Measurements from ENCODE around the gene HOXD4. TPM values are rescaled to one million over a fixed set of nuclear protein-coding genes. Genes with fewer than 3 reads are reported as not detected.

Gene HOXD4
- total RNA-seq, 1 experiment from 2014 or later, result 0.61 TPM

DNA sequence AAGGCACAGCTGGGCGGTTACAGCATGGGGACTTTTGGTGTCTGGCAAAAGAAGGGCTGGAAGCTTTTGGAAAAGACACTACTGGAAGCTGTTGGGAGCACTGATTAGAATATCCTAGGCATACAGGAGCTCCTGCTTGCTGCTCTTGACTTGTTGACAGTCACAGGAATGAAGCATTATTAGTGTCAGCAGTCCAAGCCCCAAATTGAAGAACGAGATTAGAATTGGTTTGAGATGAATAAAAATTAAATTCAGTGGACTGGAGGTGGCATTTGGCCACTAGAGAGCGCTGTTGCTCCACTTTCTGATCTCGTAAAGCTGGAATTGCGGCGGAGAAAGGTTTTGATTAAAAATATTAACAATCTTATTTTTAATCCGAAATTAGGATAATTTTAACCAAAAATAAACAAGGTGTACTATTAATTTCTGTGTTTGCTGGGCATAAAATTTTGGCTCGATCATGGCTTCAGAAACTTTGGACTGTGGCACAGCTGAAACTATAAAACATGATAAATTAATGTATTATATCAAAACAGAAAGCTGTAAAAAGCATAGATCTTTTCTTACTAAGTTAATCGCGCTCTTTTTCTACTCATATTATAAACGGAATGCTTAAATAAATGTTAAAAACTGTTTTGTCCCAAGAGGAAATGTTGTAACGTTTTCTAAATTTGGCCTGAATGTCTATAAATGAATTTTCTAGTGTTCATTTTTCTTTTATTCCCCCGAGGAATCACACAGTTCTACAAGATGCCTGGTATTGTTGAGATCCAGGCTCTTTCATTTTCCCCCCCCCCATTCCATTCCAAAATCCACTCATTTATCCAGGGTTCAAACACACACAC, 24.2 kb upstream of the HOXD4 start (continued):
- peak; percentile 64 to 88 (median 87) for TF ChIP-seq CTCF (IDR thresholded peaks at IDR 0.05 in 2 of 3, conservative IDR thresholded peaks at IDR 0.05 in 1 of 3; ENCODE audit: borderline replicate concordance in 1 of 3, insufficient read depth in 1 of 3, low read depth in 2 of 3, low read length in 2 of 3)
- no peak for TF ChIP-seq ZFX (IDR thresholded peaks at IDR 0.05)
- TF ChIP-seq EZH2phosphoT487 (IDR thresholded peaks at IDR 0.05; ENCODE audit: borderline replicate concordance), result no peak
- no peak for TF ChIP-seq MAX (IDR thresholded peaks at IDR 0.05)
- TF ChIP-seq SIN3A (IDR thresholded peaks at IDR 0.05; ENCODE audit: low read depth), result no peak

DNA sequence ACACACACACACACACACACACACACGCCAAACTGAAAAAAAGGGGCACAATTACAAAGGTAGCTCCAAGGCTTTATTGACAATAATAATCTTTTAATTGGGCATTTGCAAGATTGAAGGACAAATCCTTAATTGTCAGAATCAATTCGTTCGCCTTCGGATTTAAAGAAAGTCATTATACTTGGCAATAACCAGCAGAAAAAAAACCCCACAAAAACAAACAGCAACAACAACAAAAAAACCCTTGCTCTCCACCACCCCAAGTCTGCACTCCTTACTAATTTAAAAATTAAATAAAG, 23.6 kb upstream of the HOXD4 start:
- Histone ChIP-seq H3K9me2 (ENCODE audit: insufficient read depth) (no peaks in the 10 kb centered on the region), H3K27ac (ENCODE audit: low read depth, low read length) (no peak overlapping the region), H3K4me2 (ENCODE audit: low read length) (peak overlapping the region; percentile 51; the same call in 1 of the 2 replicates), H3K36me3 (ENCODE audit: control insufficient read depth in 1 of 2, insufficient read depth in 2 of 2, low read length in 2 of 2) (no peaks in the 10 kb centered on the region), H3K4me1 (ENCODE audit: control insufficient read depth in 1 of 2, insufficient read depth in 2 of 2, low read length in 2 of 2) (peaks cover 6 to 17% of the 10 kb centered on the region in 2 experiments; a peak in 3 of 4 replicates), H3K9ac (ENCODE audit: low read length) (no peak overlapping the region), H4K20me1 (ENCODE audit: insufficient read depth) (no peaks in the 10 kb centered on the region), H3K79me2 (ENCODE audit: insufficient read depth, low read length) (no peaks in the 10 kb centered on the region), H3K27me3 (ENCODE audit: insufficient read depth, low read length) (no peaks in the 10 kb centered on the region), H3K9me3 (ENCODE audit: control insufficient read depth in 1 of 2, insufficient read depth in 1 of 2, low read depth in 1 of 2, low read length in 2 of 2) (no peaks in the 10 kb centered on the region), H2AFZ (ENCODE audit: low read depth, low read length, poor library complexity, severe bottlenecking) (peak overlapping the region; percentile 70), H3K4me3 (replicated peaks in 1 of 2; ENCODE audit: low read depth in 1 of 2, low read length in 2 of 2) (no peak overlapping the region)
- intact Hi-C loops (cut with micrococcal nuclease), result loop anchor here (1.0 to 5.0 kb wide), 7 partner anchors 511 to 1630 kb away; no protein-coding TSS in a partner anchor
- ATAC-seq, result no peak
- CTCF ChIA-PET, result interaction anchor here (0.8 to 3.9 kb wide), 22 partner anchors 9 to 1036 kb away, joined by 3 to 36 read pairs (median 7); no protein-coding TSS in a partner anchor
- no TSS peak for BruUV-seq (replicated peaks)
- DNase-seq (ENCODE audit: low read depth, low spot score), result no peak
- POLR2A ChIA-PET, result interaction anchor here (0.7 to 1.9 kb wide), 5 partner anchors 41 to 1035 kb away, joined by 3 to 5 read pairs (median 4); no protein-coding TSS in a partner anchor
- RAD21 ChIA-PET (ENCODE audit: low non-redundant PET in 1 of 2, low total read pairs in 2 of 2, uncharacterized antibody in 2 of 2, unreplicated experiment in 2 of 2), result interaction anchor here in 1 of 2 experiments (0.6 to 1.5 kb wide), 2 partner anchors 327 to 1013 kb away, joined by 3 read pairs; no protein-coding TSS in a partner anchor
- TF ChIP-seq FOSL1 (IDR thresholded peaks at IDR 0.05; ENCODE audit: low read depth) (no peak), ZBTB33 (IDR thresholded peaks at IDR 0.05; ENCODE audit: extremely low read depth, insufficient replicate concordance, low read length) (no peak), ELF1 (IDR thresholded peaks at IDR 0.05; ENCODE audit: borderline replicate concordance, low read depth) (no peak), EGR1 (IDR thresholded peaks at IDR 0.05; ENCODE audit: low read depth) (no peak)
